Fibroblast of the aortic adventitia (primary cell): ENCODE results near the gene SIK3. TPM values are rescaled to one million over a fixed set of nuclear protein-coding genes. Genes with fewer than 3 reads are reported as not detected.

Experiments
- DNase-seq: peaks from one replicate; pipeline ENCODE4 v3.0.0-alpha.2; 2010; ENCODE audit warnings: low read depth
- H3K4me3 ChIP-seq: 2 replicates; pipeline ENCODE4 v1.5.1; 2011; ENCODE audit warnings: low read depth, mild to moderate bottlenecking, control low read depth, low read length, moderate library complexity
- total RNA-seq: library from RNA; depleted of rRNA; stranded (reverse); fragments of >200 nt; gene quantifications from 2 replicates; pipeline ENCODE4 v1.2.3, GENCODE V29; 2012; ENCODE audit warnings: low replicate concordance
- TF ChIP-seq, protein P1 (sequence below): IDR thresholded peaks from 2 replicates; pipeline ENCODE4 v1.5.1; 2011; ENCODE audit warnings: mild to moderate bottlenecking, low read length, control low read depth, inconsistent platforms; ENCODE audit not compliant: insufficient read depth

Gene SIK3
- total RNA-seq, 1 donor: 18.4 TPM

GRCh38 chr11:116859175-116859574 lies 239.1 kb downstream of the SIK3 start:
- no peak for DNase-seq
- H3K4me3 ChIP-seq: no peak overlapping the region
- TF ChIP-seq, protein P1, sequence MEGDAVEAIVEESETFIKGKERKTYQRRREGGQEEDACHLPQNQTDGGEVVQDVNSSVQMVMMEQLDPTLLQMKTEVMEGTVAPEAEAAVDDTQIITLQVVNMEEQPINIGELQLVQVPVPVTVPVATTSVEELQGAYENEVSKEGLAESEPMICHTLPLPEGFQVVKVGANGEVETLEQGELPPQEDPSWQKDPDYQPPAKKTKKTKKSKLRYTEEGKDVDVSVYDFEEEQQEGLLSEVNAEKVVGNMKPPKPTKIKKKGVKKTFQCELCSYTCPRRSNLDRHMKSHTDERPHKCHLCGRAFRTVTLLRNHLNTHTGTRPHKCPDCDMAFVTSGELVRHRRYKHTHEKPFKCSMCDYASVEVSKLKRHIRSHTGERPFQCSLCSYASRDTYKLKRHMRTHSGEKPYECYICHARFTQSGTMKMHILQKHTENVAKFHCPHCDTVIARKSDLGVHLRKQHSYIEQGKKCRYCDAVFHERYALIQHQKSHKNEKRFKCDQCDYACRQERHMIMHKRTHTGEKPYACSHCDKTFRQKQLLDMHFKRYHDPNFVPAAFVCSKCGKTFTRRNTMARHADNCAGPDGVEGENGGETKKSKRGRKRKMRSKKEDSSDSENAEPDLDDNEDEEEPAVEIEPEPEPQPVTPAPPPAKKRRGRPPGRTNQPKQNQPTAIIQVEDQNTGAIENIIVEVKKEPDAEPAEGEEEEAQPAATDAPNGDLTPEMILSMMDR: no peak

DNA sequence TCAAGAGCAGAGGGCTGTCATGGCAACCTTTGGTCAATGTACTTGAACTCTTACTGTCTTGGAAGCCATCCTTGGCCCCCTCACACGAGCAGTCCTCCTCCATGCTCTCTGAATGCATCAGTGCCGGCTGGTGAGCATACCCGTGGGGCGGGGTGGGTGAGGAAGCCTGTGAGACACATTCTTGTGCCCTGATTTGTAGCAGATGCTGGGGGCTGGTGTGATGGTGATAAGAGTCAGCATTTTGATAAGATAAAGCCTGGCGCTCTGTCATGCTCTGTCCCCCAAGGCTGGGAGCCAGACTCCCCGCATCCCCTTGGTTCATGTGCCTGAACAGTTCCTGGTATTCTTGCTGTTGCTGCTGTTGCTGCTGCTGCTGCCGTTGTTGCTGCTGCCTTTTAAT lies 240.3 kb downstream of the SIK3 start:
- TF ChIP-seq, protein P1: no peak
- DNase-seq: peak; percentile 49
- no peak overlapping the region for H3K4me3 ChIP-seq

DNA sequence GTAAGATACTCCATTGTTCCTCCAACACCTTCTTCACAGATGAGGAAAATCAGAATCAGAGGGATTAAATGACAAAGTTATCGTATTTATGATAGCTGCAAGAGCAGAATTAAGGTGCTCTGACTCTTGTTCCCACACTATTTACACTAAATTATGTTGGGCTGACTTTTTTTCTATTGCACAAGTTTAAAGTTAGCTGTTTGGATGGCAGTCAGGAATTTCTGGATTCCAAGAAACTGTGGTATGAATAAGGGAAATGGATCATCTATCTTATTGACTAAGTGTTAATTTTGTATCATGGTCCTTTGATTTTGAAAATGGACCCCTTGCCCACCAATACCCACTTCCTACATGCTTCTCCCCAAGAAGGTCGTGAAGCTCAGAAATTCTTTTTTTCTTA lies 240.9 kb downstream of the SIK3 start:
- TF ChIP-seq, protein P1: no peak
- peak; percentile 65 for DNase-seq
- no peak overlapping the region for H3K4me3 ChIP-seq

GRCh38 chr11:116856423-116856822 lies 241.8 kb downstream of the SIK3 start:
- no peak overlapping the region for H3K4me3 ChIP-seq
- TF ChIP-seq, protein P1: no peak
- DNase-seq: no peak

DNA sequence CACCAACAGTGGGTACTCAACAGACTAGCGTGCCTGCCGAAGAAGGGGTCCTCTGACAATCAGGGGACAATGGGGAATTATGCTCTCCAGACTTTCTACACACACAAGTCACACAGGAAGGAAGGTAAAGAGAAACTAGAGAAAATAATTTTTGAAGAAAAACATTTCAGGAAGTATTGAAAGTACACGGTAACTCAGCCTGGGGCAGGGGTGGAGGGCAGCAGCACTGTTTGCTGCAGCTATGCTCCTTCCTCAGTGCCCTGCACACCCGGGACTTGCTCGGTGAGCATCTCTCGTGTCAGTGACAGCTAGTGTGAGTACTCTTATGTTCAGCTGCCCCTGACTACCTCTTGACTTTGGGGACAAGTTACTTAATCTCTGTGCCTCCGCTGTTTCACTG lies 242.8 kb downstream of the SIK3 start:
- DNase-seq: no peak
- TF ChIP-seq, protein P1: no peak
- H3K4me3 ChIP-seq: no peak overlapping the region

- H3K4me3 ChIP-seq: no peak overlapping the region
- peak; percentile 83 for DNase-seq
- TF ChIP-seq, protein P1: no peak
Observed at GRCh38 chr11:116853461-116854073, 244.7 kb downstream of the SIK3 start.
